Measurements from ENCODE around the gene GADL1.

GADL1 gene

GRCh38 chr3:30810625-30811024, 83.8 kb downstream of the GADL1 start:
- no peak for DNase-seq (ENCODE audit: low spot score)

DNA sequence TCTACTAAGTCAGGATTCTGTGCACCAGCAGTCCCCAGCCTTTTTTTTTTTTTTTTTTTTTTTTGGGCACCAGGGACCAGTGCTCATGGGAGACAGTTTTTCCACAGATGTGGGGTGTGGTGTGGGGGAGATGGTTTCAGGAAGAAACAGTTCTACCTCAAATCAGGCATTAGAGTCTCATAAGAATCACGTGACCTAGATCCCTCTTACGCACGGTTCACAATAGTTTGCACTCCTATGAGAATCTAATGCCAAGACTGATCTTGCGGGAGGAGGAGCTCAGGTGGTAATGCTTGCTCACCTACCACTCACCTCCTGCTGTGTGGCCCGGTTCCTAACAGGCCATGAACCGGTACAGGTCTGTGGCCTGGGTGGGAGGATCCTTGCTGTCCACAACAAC, 88.8 kb downstream of the GADL1 start:
- no peak for DNase-seq (ENCODE audit: low spot score)

- no peak for DNase-seq (ENCODE audit: low spot score)
Measured at GRCh38 chr3:30804984-30805383, 89.5 kb downstream of the GADL1 start.

DNA sequence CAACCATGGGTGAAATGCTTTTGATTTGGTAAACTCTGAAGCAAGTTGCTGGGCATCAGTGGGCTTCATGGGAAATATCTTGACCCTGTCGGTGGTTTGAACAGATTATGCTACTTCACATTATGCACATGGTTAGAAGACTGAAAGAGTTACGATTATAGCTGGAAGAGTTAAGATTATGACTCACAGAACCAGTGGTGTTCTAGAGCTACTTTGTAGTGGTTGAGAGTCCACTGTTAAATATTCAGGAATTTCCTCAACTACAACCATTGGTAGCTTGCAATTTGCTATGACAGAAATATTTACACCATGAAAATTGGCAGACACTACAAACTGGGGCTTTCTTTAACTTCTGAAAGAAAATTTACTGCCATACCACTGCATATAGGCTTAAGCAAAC, 99.3 kb downstream of the GADL1 start:
- no peak for DNase-seq (ENCODE audit: low spot score)

GRCh38 chr3:30793740-30794139, 100.7 kb downstream of the GADL1 start:
- DNase-seq (ENCODE audit: low spot score) = no peak

DNA sequence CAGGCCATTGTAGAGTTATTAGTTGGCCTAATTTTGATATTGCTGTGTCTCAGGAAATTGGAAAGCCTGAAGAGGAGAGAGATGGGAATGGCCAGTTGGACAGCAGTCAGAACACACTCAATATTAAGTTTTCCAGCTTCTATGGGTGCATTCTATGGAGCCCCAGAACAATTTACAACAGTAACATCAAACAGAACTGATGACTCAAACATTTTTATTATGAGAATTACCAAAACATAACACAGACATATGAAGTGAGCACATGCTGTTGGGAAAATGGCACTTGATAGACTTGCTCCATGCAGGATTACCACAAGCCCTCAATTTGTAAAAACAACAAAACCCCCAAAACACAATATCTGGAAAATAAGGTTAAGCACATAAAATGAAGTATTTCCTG, 104.3 kb downstream of the GADL1 start:
- no peak for DNase-seq (ENCODE audit: low spot score)

- DNase-seq (ENCODE audit: low spot score) = no peak
Measured at GRCh38 chr3:30786365-30786764, 108.1 kb downstream of the GADL1 start.

- peak; percentile 53 for DNase-seq (ENCODE audit: low spot score)
Measured at GRCh38 chr3:30779686-30780287, 114.7 kb downstream of the GADL1 start.

- no peak for DNase-seq (ENCODE audit: low spot score)
Measured at GRCh38 chr3:30778933-30779332, 115.5 kb downstream of the GADL1 start.

DNA sequence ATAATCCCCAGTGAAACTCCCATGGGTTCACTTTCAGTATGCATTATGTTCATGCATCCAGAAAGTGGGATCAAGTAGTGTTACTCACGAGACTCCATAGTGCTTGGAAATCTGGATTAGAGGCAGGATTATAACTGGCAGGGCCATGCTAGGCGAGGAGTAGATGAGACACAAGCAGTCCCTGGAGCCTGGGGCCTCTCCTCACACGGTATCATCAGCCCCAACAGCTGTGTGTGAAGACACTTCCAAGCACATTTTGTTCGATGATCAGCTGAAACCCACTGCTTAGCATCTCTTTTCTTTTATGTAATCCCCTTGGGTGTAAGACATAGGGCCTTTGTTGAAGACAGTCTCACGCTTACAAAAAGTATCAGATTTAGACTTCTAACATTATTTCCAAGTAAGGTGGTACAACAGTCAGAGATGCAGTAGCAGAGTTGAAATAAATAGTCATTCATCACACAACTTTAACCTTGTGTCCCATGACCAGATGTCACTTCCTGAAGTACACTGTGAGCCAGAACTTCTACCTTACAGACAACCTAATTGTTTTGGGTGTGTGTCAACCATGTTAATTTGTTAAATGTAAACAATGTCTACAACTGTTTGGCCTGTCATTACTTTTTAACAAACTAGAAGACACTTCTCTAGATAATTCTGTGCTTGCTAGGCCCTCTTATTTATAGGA, 116.9 kb downstream of the GADL1 start:
- peak; percentile 47 for DNase-seq (ENCODE audit: low spot score)

- DNase-seq (ENCODE audit: low spot score) = no peak
Measured at GRCh38 chr3:30776186-30776815, 118.2 kb downstream of the GADL1 start.

GRCh38 chr3:30775040-30775439, 119.4 kb downstream of the GADL1 start:
- no peak for DNase-seq (ENCODE audit: low spot score)

DNA sequence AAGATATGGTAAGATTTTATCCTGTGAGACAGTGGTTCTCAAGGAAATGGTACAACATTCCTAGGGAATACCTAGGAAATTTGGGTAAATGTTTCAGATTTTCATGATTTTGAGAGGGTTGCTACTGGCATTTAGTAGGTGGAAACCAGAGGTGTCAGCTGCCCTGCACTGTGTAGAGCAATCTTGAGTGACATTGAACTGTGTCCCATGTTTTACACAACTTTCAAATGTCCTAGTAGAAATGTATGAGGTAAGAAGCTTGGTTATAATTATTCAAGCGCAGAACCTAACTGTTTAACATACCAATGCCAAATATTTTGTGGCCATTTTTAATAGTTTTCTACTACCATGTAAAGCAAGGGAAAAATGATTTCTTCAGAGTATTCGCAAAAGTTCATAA, 120.4 kb downstream of the GADL1 start:
- no peak for DNase-seq (ENCODE audit: low spot score)

DNA sequence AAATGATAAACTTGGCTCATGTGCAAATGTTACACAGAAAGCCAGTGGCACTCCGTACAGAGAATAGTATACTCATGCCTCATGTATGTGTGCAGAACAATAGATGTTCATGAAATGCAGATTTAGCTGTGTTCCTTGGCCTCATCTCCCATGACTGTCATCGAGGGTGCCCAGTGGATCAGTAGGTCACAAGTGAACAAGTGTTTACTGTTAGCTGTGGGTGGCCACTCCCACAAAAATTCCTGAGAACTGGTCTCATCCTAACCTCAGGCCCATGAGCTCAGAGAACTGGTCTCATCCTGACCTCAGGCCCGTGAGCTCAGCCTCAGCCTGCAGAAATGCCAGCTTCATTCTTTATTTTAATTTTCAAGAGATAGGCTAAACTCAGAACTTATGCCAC, 124.1 kb downstream of the GADL1 start:
- no peak for DNase-seq (ENCODE audit: low spot score)

DNA sequence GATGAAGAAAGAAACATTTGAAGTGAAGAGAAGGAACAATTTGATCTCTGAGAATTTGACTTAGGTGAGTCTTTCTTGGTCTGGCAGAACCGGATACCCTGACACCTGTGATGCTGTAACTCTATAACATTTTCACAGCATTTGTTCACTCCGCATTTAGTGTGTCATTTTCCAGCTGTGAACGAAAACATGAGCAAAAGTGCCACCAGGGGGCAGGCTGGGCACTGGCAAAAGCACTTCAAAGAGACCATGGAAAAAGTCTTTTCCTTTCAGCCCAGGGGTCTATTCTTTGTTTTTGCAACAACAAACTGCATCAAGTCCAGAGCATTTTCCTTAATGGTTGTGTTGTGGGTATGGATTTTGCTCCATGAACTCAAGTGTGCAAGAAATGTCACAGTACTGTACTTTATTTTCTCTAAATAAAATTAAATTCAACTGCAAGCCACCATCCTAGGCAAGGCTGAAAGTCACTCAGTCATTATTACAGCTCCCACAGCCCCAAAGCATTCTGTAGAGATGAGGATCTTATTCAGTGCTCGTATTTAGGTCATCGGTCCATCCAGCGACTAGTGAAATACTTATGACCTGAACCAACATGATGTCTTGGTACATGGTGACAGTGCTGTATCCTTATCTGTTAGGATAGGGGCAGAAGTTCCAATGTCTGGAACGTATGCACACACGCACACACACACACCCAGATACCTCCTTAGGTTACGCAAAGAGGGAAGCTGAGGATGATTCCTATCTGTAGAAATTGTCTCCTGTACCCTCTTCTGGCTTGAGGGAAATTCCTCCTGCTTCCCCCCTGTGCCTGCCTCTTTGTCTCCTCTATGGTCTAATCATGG, 125.5 kb downstream of the GADL1 start:
- peak; percentile 66 for DNase-seq (ENCODE audit: low spot score)

DNA sequence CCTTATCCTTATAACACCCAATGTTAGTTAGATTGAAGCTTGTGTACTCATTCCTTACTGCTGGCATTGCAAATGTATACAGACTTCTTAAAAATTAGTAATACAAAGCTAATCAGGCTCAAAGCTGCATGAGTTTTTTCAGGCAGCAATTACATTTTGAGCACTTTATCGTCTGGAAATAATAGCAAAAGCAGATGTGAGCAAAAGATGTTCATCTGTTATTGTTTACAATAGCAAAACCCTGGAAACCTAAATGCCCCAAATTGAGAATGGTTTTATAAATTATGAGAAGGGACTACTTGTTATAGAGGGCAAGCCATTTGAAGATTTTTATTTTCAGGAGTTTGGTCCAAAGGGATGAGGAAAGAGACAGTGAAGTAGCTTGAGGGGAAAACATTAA, 126.4 kb downstream of the GADL1 start:
- no peak for DNase-seq (ENCODE audit: low spot score)

DNA sequence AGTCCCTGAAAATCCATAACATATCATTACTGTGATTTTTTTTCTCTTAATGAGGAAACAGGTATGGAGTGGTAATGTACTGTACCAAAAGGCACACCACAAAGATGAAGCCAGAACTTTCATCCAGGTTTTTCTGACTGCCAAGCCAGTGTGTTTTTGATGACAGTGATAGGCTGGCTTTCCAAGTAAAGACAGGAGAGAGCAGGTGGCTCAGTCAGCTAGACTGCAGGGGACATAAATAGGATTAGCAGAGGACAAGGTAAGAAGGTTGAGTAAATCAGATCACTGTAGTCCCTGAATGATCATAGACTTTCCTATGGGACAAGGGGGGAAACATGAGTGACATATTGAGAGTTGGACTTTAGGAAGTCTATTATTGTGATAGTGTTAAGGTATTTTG, 127.9 kb downstream of the GADL1 start:
- DNase-seq (ENCODE audit: low spot score) = no peak

GRCh38 chr3:30764891-30765290, 129.6 kb downstream of the GADL1 start:
- DNase-seq (ENCODE audit: low spot score) = no peak

- DNase-seq (ENCODE audit: low spot score) = no peak
Measured at GRCh38 chr3:30764281-30764680, 130.2 kb downstream of the GADL1 start.

DNA sequence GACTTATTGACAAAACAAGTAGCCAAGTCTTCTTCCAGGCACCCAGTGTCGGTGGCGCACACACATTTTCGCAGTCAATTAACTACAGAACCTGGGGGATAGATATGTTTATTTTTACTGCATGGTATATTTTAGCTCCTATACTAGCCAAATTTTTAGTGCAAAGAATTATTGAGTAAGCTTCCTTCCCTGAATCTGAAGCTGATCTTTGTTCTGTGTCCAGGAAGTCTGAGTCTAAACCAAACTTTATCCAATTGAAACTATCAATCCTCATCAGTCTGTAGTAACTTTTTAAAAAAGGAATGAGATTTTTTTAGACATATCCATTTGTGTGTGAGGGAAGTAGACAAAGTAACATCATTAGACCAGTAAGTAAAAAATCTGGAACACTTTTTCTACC, 133.1 kb downstream of the GADL1 start:
- DNase-seq (ENCODE audit: low spot score) = no peak

DNA sequence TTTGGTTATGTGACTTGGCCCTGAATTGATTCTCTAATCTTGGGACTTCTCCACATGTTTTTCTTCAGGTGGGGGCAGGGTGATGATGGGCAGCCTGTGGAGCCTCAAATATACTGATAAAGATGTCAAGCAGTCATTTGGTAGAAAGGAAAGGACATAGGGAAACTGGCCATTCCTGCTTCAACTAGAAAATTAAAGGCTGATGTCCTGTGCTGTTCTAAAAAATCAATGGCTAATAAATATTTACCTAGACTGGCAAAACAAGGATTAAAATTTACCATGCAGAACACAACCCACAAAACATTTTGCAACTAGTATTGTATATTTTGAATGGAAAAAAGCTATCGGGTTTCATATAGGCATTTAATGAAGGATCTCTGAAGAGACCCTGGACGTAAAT, 133.7 kb downstream of the GADL1 start:
- no peak for DNase-seq (ENCODE audit: low spot score)

DNA sequence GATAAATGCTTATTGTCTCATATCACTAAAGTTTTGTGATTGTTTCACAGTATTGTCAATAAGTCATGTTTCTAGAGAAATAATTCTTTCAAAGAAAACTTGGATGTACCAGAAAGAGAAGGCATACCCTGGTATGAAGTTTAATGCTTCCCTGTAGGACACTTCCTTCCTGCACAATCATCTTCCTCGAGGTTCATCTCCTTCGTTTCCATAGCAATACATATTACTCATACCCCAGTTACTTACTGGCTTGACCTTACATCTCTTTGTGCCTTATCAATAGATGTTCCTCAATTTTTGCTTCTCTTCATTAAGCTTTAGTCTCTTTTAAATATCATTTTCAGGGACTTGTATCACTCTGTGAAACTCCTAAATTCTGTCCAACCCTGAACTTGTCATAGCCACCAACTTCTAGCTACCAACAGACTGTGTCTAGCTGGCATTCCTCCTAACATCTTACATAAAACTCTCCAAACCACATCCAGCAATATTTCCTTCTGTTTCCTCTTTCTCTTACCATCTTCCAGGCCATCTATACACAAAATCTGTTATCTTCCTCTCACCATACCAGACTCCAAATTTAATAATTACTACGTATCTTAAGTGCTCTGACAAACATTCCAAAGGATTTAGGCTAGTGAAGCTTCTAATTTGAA, 134.3 kb downstream of the GADL1 start:
- no peak for DNase-seq (ENCODE audit: low spot score)
